ENCODE results near the gene ULK4.

DNA sequence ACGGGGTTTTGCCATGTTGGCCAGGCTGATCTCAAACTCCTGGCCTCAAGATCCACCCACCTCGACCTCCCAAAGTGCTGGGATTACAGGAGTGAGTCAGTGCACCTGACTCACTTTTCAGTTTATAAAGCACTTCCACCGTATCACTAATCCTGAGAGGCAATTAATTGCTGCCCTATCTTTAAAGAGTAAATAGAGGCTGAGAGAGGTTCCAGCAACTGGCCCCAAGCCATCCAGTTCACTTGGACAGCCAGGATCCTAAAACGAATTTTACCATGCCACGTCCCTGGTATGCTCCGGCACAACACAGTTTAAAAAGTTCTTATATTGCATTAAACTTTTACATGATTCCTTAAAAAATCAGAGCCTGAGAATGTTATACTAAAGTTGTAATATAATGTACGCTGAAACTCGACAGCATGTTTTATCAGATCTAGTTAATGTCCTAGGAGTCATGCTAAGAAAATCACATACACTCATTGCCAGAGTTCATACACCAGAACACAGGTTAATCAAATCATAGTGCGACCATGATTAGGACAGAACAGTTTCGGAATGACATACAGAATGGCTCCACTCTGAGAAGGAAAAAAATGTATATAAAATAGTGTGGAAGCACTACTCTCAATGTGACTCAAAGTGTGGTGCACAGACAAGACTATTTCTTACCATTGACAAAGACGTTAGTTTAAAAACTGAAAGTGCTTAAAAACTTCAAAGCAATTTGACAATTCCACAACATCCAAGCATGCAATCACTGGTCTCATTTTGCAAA, 125.4 kb downstream of the ULK4 start:
- TF ChIP-seq, protein P1, sequence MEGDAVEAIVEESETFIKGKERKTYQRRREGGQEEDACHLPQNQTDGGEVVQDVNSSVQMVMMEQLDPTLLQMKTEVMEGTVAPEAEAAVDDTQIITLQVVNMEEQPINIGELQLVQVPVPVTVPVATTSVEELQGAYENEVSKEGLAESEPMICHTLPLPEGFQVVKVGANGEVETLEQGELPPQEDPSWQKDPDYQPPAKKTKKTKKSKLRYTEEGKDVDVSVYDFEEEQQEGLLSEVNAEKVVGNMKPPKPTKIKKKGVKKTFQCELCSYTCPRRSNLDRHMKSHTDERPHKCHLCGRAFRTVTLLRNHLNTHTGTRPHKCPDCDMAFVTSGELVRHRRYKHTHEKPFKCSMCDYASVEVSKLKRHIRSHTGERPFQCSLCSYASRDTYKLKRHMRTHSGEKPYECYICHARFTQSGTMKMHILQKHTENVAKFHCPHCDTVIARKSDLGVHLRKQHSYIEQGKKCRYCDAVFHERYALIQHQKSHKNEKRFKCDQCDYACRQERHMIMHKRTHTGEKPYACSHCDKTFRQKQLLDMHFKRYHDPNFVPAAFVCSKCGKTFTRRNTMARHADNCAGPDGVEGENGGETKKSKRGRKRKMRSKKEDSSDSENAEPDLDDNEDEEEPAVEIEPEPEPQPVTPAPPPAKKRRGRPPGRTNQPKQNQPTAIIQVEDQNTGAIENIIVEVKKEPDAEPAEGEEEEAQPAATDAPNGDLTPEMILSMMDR (IDR thresholded peaks at IDR 0.05), result no peak
- no peak for TF ChIP-seq POLR2A (IDR thresholded peaks at IDR 0.05)

All from lower leg skin (tissue), 3 donors.